LHCN-M2 (cell line): Measurements from ENCODE around the gene TBL1XR1. TPM values are rescaled to one million over a fixed set of nuclear protein-coding genes. Genes with fewer than 3 reads are reported as not detected.
A peak's percentile ranks its signal among the peaks of the same experiment; 100 is the strongest.
"Not testable (repeated sequence)": the region's sequence is repeated elsewhere in the genome, so short reads cannot be mapped to it uniquely, and the experiment has no call there.

Experiments used
- DNase-seq: peaks from one replicate; pipeline ENCODE4 v3.0.0-alpha.2; 2012; ENCODE audit warnings: low read depth
- total RNA-seq: library from RNA; depleted of rRNA; stranded (reverse); fragments of >200 nt; gene quantifications from 2 replicates; pipeline ENCODE4 v1.2.3, GENCODE V29; 2014

Gene TBL1XR1
- total RNA-seq, 1 experiment from 2014 or later = 78.2 TPM

GRCh38 chr3:177184602-177185001 is 12.7 kb downstream of the TBL1XR1 start:
- peak; percentile 56 for DNase-seq

GRCh38 chr3:177182352-177182751 is 14.9 kb downstream of the TBL1XR1 start:
- no peak for DNase-seq

- no peak for DNase-seq
Measured at GRCh38 chr3:177181418-177181817, 15.9 kb downstream of the TBL1XR1 start.

GRCh38 chr3:177180506-177180905 is 16.8 kb downstream of the TBL1XR1 start:
- DNase-seq = no peak

GRCh38 chr3:177179281-177180067 is 17.8 kb downstream of the TBL1XR1 start:
- no peak for DNase-seq

- no peak for DNase-seq
Measured at GRCh38 chr3:177177749-177178221, 19.5 kb downstream of the TBL1XR1 start.

- no peak for DNase-seq
Measured at GRCh38 chr3:177174607-177175170, 22.6 kb downstream of the TBL1XR1 start.

- DNase-seq = no peak
Measured at GRCh38 chr3:177169936-177170722, 27.2 kb downstream of the TBL1XR1 start.

- DNase-seq = no peak
Measured at GRCh38 chr3:177168431-177168830, 28.9 kb downstream of the TBL1XR1 start.

- DNase-seq = no peak
Measured at GRCh38 chr3:177162742-177163141, 34.5 kb downstream of the TBL1XR1 start.

- not testable (repeated sequence) for DNase-seq
Measured at GRCh38 chr3:177161603-177162002, 35.7 kb downstream of the TBL1XR1 start.

- no peak for DNase-seq
Measured at GRCh38 chr3:177158461-177158860, 38.8 kb downstream of the TBL1XR1 start.

GRCh38 chr3:177157492-177157891 is 39.8 kb downstream of the TBL1XR1 start:
- DNase-seq = no peak

- no peak for DNase-seq
Measured at GRCh38 chr3:177154733-177155132, 42.5 kb downstream of the TBL1XR1 start.

GRCh38 chr3:177150970-177151627 is 46.2 kb downstream of the TBL1XR1 start:
- DNase-seq = peak; percentile 78

- DNase-seq = no peak
Measured at GRCh38 chr3:177150218-177150916, 46.9 kb downstream of the TBL1XR1 start.

- no peak for DNase-seq
Measured at GRCh38 chr3:177149106-177149505, 48.2 kb downstream of the TBL1XR1 start.

- DNase-seq = no peak
Measured at GRCh38 chr3:177147790-177148189, 49.5 kb downstream of the TBL1XR1 start.

- peak; percentile 43 for DNase-seq
Measured at GRCh38 chr3:177146646-177147045, 50.6 kb downstream of the TBL1XR1 start.

GRCh38 chr3:177145954-177146353 is 51.3 kb downstream of the TBL1XR1 start:
- DNase-seq = no peak

GRCh38 chr3:177145381-177145780 is 51.9 kb downstream of the TBL1XR1 start:
- DNase-seq = no peak
